ENCODE measurements around the gene PPP2R3B.

The PPP2R3B gene

GRCh38 chrX:370244-370962 is 16.3 kb downstream of the PPP2R3B start:
- no peak for DNase-seq (ENCODE audit: low spot score)

DNA sequence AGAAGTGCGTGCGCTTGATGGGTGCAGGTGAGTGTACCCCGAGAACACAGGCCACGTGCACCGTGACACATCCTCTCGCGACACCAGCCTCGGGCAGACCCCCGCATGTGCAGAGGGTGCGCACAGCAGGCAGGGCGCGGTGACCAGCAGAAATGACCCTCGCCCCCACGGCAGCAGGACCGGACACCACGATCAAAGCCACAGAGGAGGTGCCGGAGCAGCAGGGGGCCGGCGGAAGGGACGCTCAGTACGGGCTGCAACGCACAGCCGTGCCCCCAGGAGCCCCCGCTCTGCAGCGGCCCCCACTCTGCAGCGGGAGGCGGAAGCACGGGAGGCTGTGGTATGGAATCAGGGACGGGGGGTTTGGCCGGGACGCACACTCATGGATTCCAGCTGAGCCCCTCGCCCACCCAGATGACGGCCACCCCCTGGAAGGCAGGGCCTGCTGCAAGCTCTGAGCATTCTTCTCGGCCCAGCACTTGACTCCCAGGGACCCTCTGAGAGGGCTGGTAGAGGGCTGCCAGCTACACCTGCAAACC is 17.1 kb downstream of the PPP2R3B start:
- DNase-seq (ENCODE audit: low spot score) = no peak

GRCh38 chrX:368811-369562 is 17.7 kb downstream of the PPP2R3B start:
- no peak for DNase-seq (ENCODE audit: low spot score)

GRCh38 chrX:367866-368265 is 18.8 kb downstream of the PPP2R3B start:
- no peak for DNase-seq (ENCODE audit: low spot score)

- DNase-seq (ENCODE audit: low spot score) = no peak
These were observed 19.4 kb downstream of the PPP2R3B start for GRCh38 chrX:367349-367748.

DNA sequence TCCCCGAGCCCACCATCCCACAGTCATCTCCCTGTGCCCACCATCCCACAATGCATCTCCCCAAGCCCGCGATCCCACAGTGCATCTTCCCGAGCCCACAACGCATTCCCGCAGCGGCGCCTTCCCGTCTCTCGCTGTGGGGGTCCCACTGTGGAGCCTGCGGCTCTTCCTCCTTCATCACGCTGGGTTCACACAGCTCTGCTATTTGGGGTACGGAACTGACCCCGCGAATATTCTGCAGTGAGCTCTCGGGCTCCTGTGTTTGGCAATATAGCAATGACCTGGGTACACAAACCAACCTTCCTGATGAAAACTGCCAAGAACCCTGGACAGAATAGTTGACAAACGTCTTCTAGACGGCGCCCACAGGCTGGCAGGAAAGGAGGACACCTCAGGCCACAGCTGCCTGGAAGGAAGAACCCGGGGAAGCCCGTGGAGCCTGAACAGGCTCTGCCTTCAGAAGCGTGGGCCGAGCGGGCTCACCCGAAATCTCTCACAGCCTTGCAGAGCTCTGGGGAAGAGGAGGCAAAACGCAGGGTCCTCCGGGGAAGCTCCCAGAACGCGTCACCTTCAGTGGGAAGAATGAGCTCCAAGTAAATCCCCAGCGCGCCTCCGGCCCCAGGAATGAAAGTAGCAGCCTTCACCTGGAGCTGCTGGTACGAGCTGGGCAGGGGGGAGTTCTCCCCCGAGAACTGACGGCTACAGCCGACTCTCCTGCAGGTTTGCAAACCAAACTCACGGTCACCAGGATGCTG is 22.9 kb downstream of the PPP2R3B start:
- no peak for DNase-seq (ENCODE audit: low spot score)

- no peak for DNase-seq (ENCODE audit: low spot score)
These were observed 23.6 kb downstream of the PPP2R3B start for GRCh38 chrX:362937-363620.

DNA sequence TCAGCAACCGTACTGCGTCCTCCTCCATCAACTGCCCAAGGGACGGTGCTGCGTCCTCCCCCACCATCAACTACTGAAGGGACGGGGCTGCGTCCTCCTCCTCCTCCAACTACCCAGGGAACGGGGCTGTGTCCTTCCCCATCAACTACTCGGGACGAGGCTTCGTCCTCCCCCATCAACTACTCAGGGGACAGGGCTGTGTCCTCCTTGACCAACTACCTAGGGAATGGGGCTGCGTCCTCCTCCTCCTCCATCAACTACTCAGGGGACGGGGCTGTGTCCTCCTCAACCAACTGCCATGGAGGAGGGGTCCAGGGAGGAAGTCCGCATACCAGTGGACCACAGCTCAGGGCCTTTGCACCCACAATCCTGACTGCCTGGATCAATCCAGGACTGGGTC is 24.4 kb downstream of the PPP2R3B start:
- no peak for DNase-seq (ENCODE audit: low spot score)

GRCh38 chrX:361231-362145 is 25.2 kb downstream of the PPP2R3B start:
- no peak for DNase-seq (ENCODE audit: low spot score)

DNA sequence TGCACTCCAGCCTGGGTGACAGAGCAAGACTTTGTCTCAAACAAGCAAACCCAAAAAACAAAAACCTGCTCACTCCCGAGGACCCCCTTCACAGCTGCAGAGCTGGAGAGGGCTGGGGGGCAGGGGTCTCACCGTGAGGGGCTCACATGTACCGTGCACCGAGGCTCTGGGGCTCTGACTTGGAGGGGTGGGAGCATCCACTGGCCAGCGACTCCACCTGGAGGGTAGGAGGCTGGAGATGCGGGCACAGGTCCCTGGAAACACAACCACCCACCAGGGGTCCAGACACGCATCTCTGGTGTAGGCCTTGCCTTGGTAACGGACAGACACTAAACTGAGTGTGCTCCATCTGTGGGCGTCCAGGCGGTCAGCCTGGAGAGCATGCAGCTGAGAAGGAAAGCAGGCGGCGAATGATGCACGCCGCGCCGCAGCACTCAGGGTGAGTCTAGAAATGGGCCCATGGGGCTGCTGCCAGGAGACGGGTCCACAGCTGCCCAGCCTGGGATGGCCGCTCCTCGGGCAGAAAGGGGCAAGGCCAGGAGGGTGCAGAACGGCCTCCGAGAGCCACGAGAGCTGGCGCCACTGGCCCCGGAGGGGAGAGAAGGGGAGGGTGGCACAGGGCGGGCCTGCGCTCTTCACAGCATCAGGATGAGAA is 26.1 kb downstream of the PPP2R3B start:
- no peak for DNase-seq (ENCODE audit: low spot score)

DNA sequence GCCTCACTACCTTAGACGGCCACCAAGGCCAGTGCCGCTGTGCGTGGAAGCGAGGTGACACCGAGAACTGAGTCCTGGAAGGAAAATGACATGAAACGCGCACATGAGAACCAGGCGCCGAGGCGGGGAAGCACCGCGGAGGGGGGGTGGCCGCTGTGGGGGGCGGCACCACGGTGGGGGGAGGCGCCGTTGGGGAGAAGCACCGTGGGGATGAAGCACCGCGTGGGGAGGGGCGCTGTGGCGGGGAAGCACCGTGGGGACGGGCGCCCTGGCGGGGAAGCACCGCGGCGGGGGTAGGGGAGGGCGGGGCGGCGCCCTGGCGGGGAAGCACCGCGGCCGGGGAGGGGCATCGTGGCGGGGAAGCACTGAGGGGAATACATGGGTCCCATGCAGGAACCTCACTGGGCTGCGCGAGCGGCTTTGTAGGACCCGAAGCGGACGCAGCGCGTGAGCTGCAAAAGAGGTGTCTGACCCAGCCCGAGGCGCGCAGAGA is 28.0 kb downstream of the PPP2R3B start:
- no peak for DNase-seq (ENCODE audit: low spot score)

DNA sequence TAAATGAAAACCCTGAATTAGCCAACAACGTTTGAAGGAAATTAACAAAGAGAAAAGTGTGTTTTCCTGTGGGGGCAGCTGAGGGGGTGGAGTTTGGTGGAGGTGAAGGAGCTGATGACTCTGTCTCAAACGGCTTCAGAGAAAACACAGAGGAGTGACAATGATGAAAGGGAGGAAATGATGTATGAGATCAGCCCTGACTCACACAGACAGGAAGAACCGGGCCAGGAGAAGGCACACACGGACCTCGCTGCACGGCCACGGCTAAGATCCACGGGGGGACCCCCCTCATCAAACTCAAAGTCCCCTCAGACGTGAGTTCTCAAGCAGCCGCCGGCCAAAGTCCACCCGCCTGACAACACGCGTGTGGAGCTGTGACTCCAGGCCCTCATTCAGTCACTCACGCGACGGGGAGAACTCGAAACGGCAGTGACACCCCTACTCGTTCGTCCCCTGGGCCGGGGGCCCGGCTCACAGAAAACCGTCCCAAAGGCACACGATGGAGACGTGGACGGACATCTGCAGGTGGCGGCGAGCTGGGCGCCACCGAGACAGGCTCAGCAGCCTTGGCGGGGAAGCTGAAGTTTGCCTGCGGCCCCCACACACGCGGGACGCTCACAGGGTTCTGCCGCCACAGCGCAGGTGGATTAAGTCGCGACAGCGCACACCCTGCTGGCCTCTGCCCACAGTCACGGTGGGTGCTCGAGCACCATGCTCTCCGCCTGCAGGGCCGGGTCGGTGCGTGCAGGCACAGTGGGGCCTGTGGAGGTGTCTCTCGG is 28.8 kb downstream of the PPP2R3B start:
- peak; percentile 92 for DNase-seq (ENCODE audit: low spot score)

DNA sequence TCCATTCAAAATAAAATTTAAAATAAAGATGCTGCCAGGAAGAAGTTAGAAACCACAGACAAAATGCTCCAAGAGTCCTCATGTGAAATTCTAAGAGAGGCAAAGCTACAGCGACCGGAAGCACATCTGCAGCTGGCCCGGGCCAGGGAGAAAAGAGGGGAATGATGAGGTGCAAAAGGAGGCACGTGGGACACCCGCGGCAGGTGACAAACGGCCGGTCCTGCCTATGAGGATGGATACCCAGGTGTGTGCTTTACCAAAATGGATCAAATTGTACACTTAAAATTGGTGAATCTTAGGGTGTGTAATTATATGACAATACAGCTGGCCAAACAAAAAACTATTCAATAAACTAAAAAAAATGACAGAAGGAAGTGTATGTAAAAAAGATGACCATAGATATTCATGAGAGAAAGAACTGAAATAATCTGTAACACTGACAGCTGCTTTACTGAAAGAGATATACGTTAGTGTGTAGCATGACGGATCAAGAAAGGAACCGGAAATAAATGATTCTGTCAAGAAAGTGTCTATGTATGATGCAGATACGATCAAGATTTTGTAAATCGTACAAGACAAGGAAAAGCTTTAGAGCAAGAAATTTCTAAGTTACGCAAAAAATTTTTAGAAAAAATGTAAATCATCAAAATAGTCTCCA is 29.5 kb downstream of the PPP2R3B start:
- DNase-seq (ENCODE audit: low spot score) = no peak

DNA sequence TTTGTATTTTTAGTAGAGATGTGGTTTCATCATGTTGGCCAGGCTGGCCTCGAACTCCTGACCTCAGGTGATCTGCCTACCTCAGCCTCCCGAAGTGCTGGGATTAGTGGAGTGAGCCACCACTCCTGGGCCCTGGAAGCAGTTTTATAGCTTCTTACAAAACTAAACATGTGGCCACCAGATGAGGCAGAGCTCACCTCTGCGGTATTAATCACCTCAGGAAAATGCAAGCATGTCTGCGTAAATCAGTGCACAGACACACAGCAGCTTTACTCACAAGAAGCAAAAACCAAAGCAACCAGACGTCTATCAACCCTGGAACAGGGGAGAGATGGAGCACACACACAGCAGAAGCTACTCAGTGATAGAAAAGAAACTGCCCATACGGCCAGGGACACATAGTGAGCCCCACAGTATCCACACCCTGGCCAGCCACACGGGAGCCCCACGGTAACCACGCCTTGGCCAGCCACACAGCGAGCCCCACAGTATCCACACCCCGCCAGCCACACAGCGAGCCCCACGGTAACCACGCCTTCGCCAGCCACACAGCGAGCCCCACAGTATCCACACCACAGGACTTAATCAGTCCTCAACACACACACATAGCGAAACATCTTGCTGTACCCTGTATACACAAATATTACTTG is 30.2 kb downstream of the PPP2R3B start:
- DNase-seq (ENCODE audit: low spot score) = no peak

- DNase-seq (ENCODE audit: low spot score) = no peak
These were observed 31.2 kb downstream of the PPP2R3B start for GRCh38 chrX:355329-356050.

DNA sequence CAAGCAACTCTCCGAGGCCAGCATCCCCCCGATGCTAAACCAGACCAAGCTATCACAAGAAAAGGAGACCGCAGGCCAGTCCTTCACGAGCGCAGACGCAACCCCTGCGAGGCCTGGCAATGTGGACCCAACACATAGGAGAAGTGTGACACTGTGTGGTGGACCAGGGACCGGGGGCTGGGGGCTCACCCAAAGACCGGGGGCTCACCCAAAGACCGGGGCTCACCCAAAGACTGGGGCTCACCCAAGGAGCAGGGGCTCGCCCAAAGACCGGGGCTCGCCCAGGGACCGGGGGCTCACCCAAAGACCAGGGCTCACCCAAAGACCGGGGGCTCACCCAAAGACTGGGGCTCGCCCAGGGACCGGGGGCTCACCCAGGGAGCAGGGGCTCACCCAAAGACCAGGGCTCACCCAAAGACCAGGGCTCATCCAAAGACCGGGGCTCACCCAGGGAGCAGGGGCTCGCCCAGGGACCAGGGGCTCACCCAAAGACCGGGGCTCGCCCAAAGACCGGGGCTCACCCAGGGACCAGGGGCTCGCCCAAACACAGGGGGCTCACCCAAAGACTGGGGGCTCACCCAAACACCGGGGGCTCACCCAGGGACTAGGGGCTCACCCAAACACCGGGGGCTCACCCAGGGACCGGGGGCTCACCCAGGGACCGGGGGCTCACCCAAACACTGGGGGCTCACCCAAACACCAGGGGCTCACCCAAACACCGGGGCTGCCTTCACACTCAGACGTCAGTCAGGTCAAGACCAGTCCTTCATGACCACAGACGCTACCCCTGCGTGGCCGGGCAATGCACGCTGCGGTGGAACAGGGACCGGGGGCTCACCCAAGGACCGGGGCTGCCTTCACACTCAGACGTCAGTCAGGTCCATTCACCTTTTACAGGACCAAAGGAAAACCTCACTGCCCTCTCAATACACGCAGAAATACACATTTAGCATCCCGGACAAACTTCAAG is 32.9 kb downstream of the PPP2R3B start:
- DNase-seq (ENCODE audit: low spot score) = no peak
